ENCODE results near the gene TMEM61.

Gene TMEM61

GRCh38 chr1:54984131-54984842, 3.9 kb downstream of the TMEM61 start:
- in situ Hi-C loops (cut with MboI; ENCODE audit: low sequenced_read_pairs): no loop called here

- in situ Hi-C loops (cut with MboI; ENCODE audit: low sequenced_read_pairs): no loop called here
These were observed 5.1 kb downstream of the TMEM61 start for GRCh38 chr1:54985556-54985955.

- in situ Hi-C loops (cut with MboI; ENCODE audit: low sequenced_read_pairs): no loop called here
These were observed 5.6 kb downstream of the TMEM61 start for GRCh38 chr1:54986025-54986424.

- in situ Hi-C loops (cut with MboI; ENCODE audit: low sequenced_read_pairs): no loop called here
These were observed 6.1 kb downstream of the TMEM61 start for GRCh38 chr1:54986533-54986932.

GRCh38 chr1:54987427-54987826, 7.0 kb downstream of the TMEM61 start:
- in situ Hi-C loops (cut with MboI; ENCODE audit: low sequenced_read_pairs): no loop called here

- in situ Hi-C loops (cut with MboI; ENCODE audit: low sequenced_read_pairs): no loop called here
These were observed 7.7 kb downstream of the TMEM61 start for GRCh38 chr1:54987919-54988705.

- in situ Hi-C loops (cut with MboI; ENCODE audit: low sequenced_read_pairs): no loop called here
These were observed 8.5 kb downstream of the TMEM61 start for GRCh38 chr1:54988975-54989374.

- in situ Hi-C loops (cut with MboI; ENCODE audit: low sequenced_read_pairs): no loop called here
These were observed 9.0 kb downstream of the TMEM61 start for GRCh38 chr1:54989473-54989872.

- in situ Hi-C loops (cut with MboI; ENCODE audit: low sequenced_read_pairs): no loop called here
These were observed 9.8 kb downstream of the TMEM61 start for GRCh38 chr1:54989968-54990810.

- in situ Hi-C loops (cut with MboI; ENCODE audit: low sequenced_read_pairs): no loop called here
These were observed 10.5 kb downstream of the TMEM61 start for GRCh38 chr1:54990916-54991315.

GRCh38 chr1:54991939-54992338, 11.5 kb downstream of the TMEM61 start:
- in situ Hi-C loops (cut with MboI; ENCODE audit: low sequenced_read_pairs): no loop called here

GRCh38 chr1:54993140-54993539, 12.7 kb downstream of the TMEM61 start:
- in situ Hi-C loops (cut with MboI; ENCODE audit: low sequenced_read_pairs): no loop called here

GRCh38 chr1:54994355-54994990, 14.0 kb downstream of the TMEM61 start:
- in situ Hi-C loops (cut with MboI; ENCODE audit: low sequenced_read_pairs): no loop called here

- in situ Hi-C loops (cut with MboI; ENCODE audit: low sequenced_read_pairs): no loop called here
These were observed 14.8 kb downstream of the TMEM61 start for GRCh38 chr1:54995013-54995760.

GRCh38 chr1:54995835-54996234, 15.4 kb downstream of the TMEM61 start:
- in situ Hi-C loops (cut with MboI; ENCODE audit: low sequenced_read_pairs): no loop called here

GRCh38 chr1:54996359-54996868, 16.0 kb downstream of the TMEM61 start:
- in situ Hi-C loops (cut with MboI; ENCODE audit: low sequenced_read_pairs): no loop called here

- in situ Hi-C loops (cut with MboI; ENCODE audit: low sequenced_read_pairs): no loop called here
These were observed 16.7 kb downstream of the TMEM61 start for GRCh38 chr1:54996869-54997710.

GRCh38 chr1:54997711-54997986, 17.2 kb downstream of the TMEM61 start:
- in situ Hi-C loops (cut with MboI; ENCODE audit: low sequenced_read_pairs): no loop called here

GRCh38 chr1:54998100-54998499, 17.7 kb downstream of the TMEM61 start:
- in situ Hi-C loops (cut with MboI; ENCODE audit: low sequenced_read_pairs): no loop called here

Data from hTERT RPE-1 (cell line).